NCI-H146 (cell line): ENCODE measurements around the gene NAT14.
A peak's percentile ranks its signal among the peaks of the same experiment; 100 is the strongest.

Source experiments
- DNase-seq: peaks from one replicate; lab custom pipeline; 2025; lab: John Stamatoyannopoulos, UW

The NAT14 gene

GRCh38 chr19:55453511-55454260, 31.3 kb upstream of the NAT14 start:
- DNase-seq, result no peak

- DNase-seq, result peak; percentile 63
Observed at GRCh38 chr19:55454787-55455243, 30.2 kb upstream of the NAT14 start.

- no peak for DNase-seq
Observed at GRCh38 chr19:55455576-55456235, 29.3 kb upstream of the NAT14 start.

GRCh38 chr19:55456347-55456746, 28.6 kb upstream of the NAT14 start:
- DNase-seq, result no peak

- DNase-seq, result no peak
Observed at GRCh38 chr19:55457683-55458457, 27.1 kb upstream of the NAT14 start.

- no peak for DNase-seq
Observed at GRCh38 chr19:55459551-55459949, 25.4 kb upstream of the NAT14 start.

- peak; percentile 57 for DNase-seq
Observed at GRCh38 chr19:55459950-55460657, 24.9 kb upstream of the NAT14 start.

GRCh38 chr19:55460670-55461258, 24.2 kb upstream of the NAT14 start:
- DNase-seq, result peak; percentile 84

GRCh38 chr19:55461259-55461973, 23.6 kb upstream of the NAT14 start, which contains the start of gene ISOC2:
TSS of gene ISOC2 (minus strand) at chr19:55461642. CDS start at chr19:55456486, 5,156 bp downstream.
- DNase-seq, result peak; percentile 100

GRCh38 chr19:55461974-55462626, 22.9 kb upstream of the NAT14 start:
- DNase-seq, result peak; percentile 35

- DNase-seq, result no peak
Observed at GRCh38 chr19:55462722-55463121, 22.3 kb upstream of the NAT14 start.

GRCh38 chr19:55463583-55464031, 21.4 kb upstream of the NAT14 start:
- DNase-seq, result no peak

- DNase-seq, result no peak
Observed at GRCh38 chr19:55464039-55464661, 20.8 kb upstream of the NAT14 start.

- peak; percentile 76 for DNase-seq
Observed at GRCh38 chr19:55464662-55465054, 20.3 kb upstream of the NAT14 start, which contains the start of gene C19orf85. TSS of gene C19orf85 (minus strand) at chr19:55464751. CDS start at chr19:55464554, 197 bp downstream.

GRCh38 chr19:55465460-55466240, 19.3 kb upstream of the NAT14 start:
- DNase-seq, result no peak

- no peak for DNase-seq
Observed at GRCh38 chr19:55466241-55466614, 18.8 kb upstream of the NAT14 start.

GRCh38 chr19:55467236-55468053, 17.5 kb upstream of the NAT14 start:
- DNase-seq, result no peak

GRCh38 chr19:55468054-55468393, 17.0 kb upstream of the NAT14 start:
- no peak for DNase-seq
